KOPT-K1 (cell line): ENCODE data around the gene ADARB2.

Experiments used
- H3K27ac ChIP-seq: fragments of 200-600 bp; sonication (generic); 2 replicates; pipeline ENCODE4 v1.5.1; 2016; ENCODE audit warnings: antibody characterized with exemption, mild to moderate bottlenecking, low read depth, low read length; ENCODE audit not compliant: poor library complexity, severe bottlenecking
- H3K36me3 ChIP-seq: fragments of 200-600 bp; sonication (generic); 2 replicates; pipeline ENCODE4 v1.5.1; 2017; ENCODE audit warnings: antibody characterized with exemption, mild to moderate bottlenecking, low read length, moderate library complexity; ENCODE audit not compliant: insufficient read depth
- H3K9me3 ChIP-seq: fragments of 200-600 bp; sonication (generic); 2 replicates; pipeline ENCODE4 v1.5.1; 2017; ENCODE audit warnings: antibody characterized with exemption, low read length, mild to moderate bottlenecking; ENCODE audit not compliant: insufficient read depth, poor library complexity, severe bottlenecking

The ADARB2 gene

GRCh38 chr10:1665681-1666080 lies 71.6 kb downstream of the ADARB2 start:
- no peaks in the 10 kb centered on the region for H3K36me3 ChIP-seq
- no peaks in the 10 kb centered on the region for H3K9me3 ChIP-seq
- H3K27ac ChIP-seq: no peak overlapping the region

- Histone ChIP-seq H3K27ac (no peak overlapping the region), H3K36me3 (no peaks in the 10 kb centered on the region), H3K9me3 (no peaks in the 10 kb centered on the region)
These were observed 72.2 kb downstream of the ADARB2 start for GRCh38 chr10:1665021-1665661.

GRCh38 chr10:1664333-1664964 lies 72.9 kb downstream of the ADARB2 start:
- Histone ChIP-seq H3K36me3 (no peaks in the 10 kb centered on the region), H3K27ac (no peak overlapping the region), H3K9me3 (no peaks in the 10 kb centered on the region)

GRCh38 chr10:1663226-1663625 lies 74.1 kb downstream of the ADARB2 start:
- Histone ChIP-seq H3K27ac (no peak overlapping the region), H3K36me3 (no peaks in the 10 kb centered on the region), H3K9me3 (no peaks in the 10 kb centered on the region)

- Histone ChIP-seq H3K9me3 (no peaks in the 10 kb centered on the region), H3K36me3 (no peaks in the 10 kb centered on the region), H3K27ac (no peak overlapping the region)
These were observed 74.8 kb downstream of the ADARB2 start for GRCh38 chr10:1662438-1663025.

- Histone ChIP-seq H3K9me3 (no peaks in the 10 kb centered on the region), H3K27ac (no peak overlapping the region)
These were observed 75.4 kb downstream of the ADARB2 start for GRCh38 chr10:1661859-1662437.

GRCh38 chr10:1661416-1661815 lies 75.9 kb downstream of the ADARB2 start:
- H3K27ac ChIP-seq: no peak overlapping the region
- no peaks in the 10 kb centered on the region for H3K9me3 ChIP-seq
- H3K36me3 ChIP-seq: no peaks in the 10 kb centered on the region

More at GRCh38 chr10:1661859-1662437, 75.4 kb downstream of the ADARB2 start:
- no peaks in the 10 kb centered on the region for H3K36me3 ChIP-seq

- Histone ChIP-seq H3K27ac (no peak overlapping the region), H3K9me3 (no peaks in the 10 kb centered on the region), H3K36me3 (no peaks in the 10 kb centered on the region)
These were observed 76.5 kb downstream of the ADARB2 start for GRCh38 chr10:1660815-1661214.

GRCh38 chr10:1660386-1660785 lies 76.9 kb downstream of the ADARB2 start:
- no peak overlapping the region for H3K27ac ChIP-seq
- no peaks in the 10 kb centered on the region for H3K9me3 ChIP-seq
- no peaks in the 10 kb centered on the region for H3K36me3 ChIP-seq

- Histone ChIP-seq H3K27ac (no peak overlapping the region), H3K9me3 (no peaks in the 10 kb centered on the region), H3K36me3 (no peaks in the 10 kb centered on the region)
These were observed 78.0 kb downstream of the ADARB2 start for GRCh38 chr10:1659221-1659791.

GRCh38 chr10:1658658-1659057 lies 78.7 kb downstream of the ADARB2 start:
- no peaks in the 10 kb centered on the region for H3K36me3 ChIP-seq
- H3K27ac ChIP-seq: no peak overlapping the region
- H3K9me3 ChIP-seq: no peaks in the 10 kb centered on the region

GRCh38 chr10:1657479-1657878 lies 79.8 kb downstream of the ADARB2 start:
- Histone ChIP-seq H3K27ac (no peak overlapping the region), H3K9me3 (no peaks in the 10 kb centered on the region), H3K36me3 (no peaks in the 10 kb centered on the region)

- H3K27ac ChIP-seq: no peak overlapping the region
- H3K36me3 ChIP-seq: no peaks in the 10 kb centered on the region
- H3K9me3 ChIP-seq: no peaks in the 10 kb centered on the region
These were observed 82.0 kb downstream of the ADARB2 start for GRCh38 chr10:1655367-1655766.

- Histone ChIP-seq H3K36me3 (no peaks in the 10 kb centered on the region), H3K9me3 (no peaks in the 10 kb centered on the region), H3K27ac (no peak overlapping the region)
These were observed 82.4 kb downstream of the ADARB2 start for GRCh38 chr10:1654811-1655356.

- Histone ChIP-seq H3K36me3 (no peaks in the 10 kb centered on the region), H3K27ac (no peak overlapping the region), H3K9me3 (no peaks in the 10 kb centered on the region)
These were observed 83.1 kb downstream of the ADARB2 start for GRCh38 chr10:1654247-1654646.
